ENCODE results near the gene ZDHHC14.
"Not testable (repeated sequence)": the region's sequence is repeated elsewhere in the genome, so short reads cannot be mapped to it uniquely, and the experiment has no call there.

ZDHHC14 gene

DNA sequence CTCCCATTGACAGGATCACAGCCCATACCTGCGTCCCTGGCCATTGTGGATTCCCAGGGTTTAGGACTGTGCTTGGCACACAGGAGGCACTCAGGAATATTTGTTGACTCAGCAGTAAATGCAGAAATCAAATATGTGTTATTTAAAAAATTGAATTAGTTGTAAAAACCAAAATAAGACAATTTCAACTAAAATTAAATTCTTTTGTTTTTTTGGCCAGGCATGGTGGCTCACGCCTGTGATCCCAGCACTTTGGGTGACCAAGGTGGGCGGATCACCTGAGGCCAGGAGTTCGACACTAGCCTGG, 85.3 kb downstream of the ZDHHC14 start:
- no peak for DNase-seq
- Histone ChIP-seq H3K9me3 (no peaks in the 10 kb centered on the region), H3K36me3 (no peaks in the 10 kb centered on the region), H3K27ac (no peak overlapping the region), H3K4me1 (no peaks in the 10 kb centered on the region), H3K4me3 (no peak overlapping the region), H3K27me3 (no peaks in the 10 kb centered on the region)
- TF ChIP-seq CTCF (IDR thresholded peaks at IDR 0.05): no peak
- intact Hi-C loops (cut with DNase I; ENCODE audit: low total_unique reads): no loop called here

- H3K36me3 ChIP-seq; H3K9me3 ChIP-seq; H3K4me3 ChIP-seq; intact Hi-C loops (cut with DNase I; ENCODE audit: low total_unique reads); H3K27me3 ChIP-seq; DNase-seq; H3K27ac ChIP-seq; H3K4me1 ChIP-seq: not testable (repeated sequence)
Observed at GRCh38 chr6:157467339-157467738, 86.3 kb downstream of the ZDHHC14 start.

DNA sequence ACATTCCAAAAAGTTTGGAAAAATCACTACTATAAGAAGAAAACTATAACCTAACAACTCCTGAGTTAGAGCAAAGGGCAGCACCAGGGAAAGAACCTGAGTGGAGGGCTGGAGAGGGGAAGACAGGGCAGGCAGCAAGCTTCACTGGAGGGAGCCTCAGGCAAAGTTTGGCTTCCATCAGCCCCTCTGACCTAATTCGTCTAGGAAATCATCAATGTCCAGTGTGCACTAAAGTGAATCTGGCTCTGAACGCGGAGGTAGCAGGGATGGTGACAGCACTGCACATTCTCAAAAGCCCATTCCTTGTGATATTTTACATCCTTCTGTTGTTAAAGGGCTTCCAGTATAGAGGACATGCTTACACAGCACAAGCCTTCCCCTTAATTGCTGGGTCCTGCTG, 87.1 kb downstream of the ZDHHC14 start:
- TF ChIP-seq CTCF (IDR thresholded peaks at IDR 0.05): no peak
- no peak for DNase-seq
- H3K4me3 ChIP-seq: no peak overlapping the region
- no peaks in the 10 kb centered on the region for H3K36me3 ChIP-seq
- no peak overlapping the region for H3K27ac ChIP-seq
- H3K4me1 ChIP-seq: no peaks in the 10 kb centered on the region
- H3K9me3 ChIP-seq: no peaks in the 10 kb centered on the region
- no peaks in the 10 kb centered on the region for H3K27me3 ChIP-seq
- intact Hi-C loops (cut with DNase I; ENCODE audit: low total_unique reads): no loop called here

DNA sequence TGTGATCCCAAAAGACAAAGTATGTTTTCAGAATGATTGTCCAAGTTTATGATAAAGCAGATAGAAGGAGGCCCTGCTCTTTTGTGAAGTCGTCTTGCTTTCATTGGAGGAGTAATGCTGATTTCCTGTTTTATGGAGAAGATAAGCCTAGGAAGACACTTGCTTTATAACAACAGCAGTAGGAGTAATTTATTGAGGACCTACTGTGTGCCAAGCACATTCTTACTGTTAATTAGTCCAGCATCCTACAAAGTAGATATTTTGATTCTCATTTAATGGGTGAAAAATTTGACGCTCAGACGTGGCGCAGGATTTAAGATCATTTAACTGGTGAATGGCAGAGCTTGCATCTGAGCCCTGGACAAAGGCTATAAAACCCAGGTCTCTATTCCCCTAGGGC, 87.6 kb downstream of the ZDHHC14 start:
- no peak overlapping the region for H3K27ac ChIP-seq
- no peaks in the 10 kb centered on the region for H3K27me3 ChIP-seq
- no peak for DNase-seq
- intact Hi-C loops (cut with DNase I; ENCODE audit: low total_unique reads): no loop called here
- no peaks in the 10 kb centered on the region for H3K4me1 ChIP-seq
- H3K36me3 ChIP-seq: no peaks in the 10 kb centered on the region
- H3K9me3 ChIP-seq: no peaks in the 10 kb centered on the region
- H3K4me3 ChIP-seq: no peak overlapping the region
- TF ChIP-seq CTCF (IDR thresholded peaks at IDR 0.05): no peak

GRCh38 chr6:157469378-157469777, 88.4 kb downstream of the ZDHHC14 start:
- TF ChIP-seq CTCF (IDR thresholded peaks at IDR 0.05): no peak
- Histone ChIP-seq H3K4me3 (no peak overlapping the region), H3K27ac (no peak overlapping the region), H3K9me3 (no peaks in the 10 kb centered on the region), H3K36me3 (no peaks in the 10 kb centered on the region), H3K4me1 (no peaks in the 10 kb centered on the region), H3K27me3 (no peaks in the 10 kb centered on the region)
- DNase-seq: no peak
- intact Hi-C loops (cut with DNase I; ENCODE audit: low total_unique reads): no loop called here

- Histone ChIP-seq H3K36me3 (no peaks in the 10 kb centered on the region), H3K4me1 (no peaks in the 10 kb centered on the region), H3K27ac (no peak overlapping the region), H3K4me3 (no peak overlapping the region), H3K27me3 (no peaks in the 10 kb centered on the region), H3K9me3 (no peaks in the 10 kb centered on the region)
- no peak for TF ChIP-seq CTCF (IDR thresholded peaks at IDR 0.05)
- no peak for DNase-seq
- intact Hi-C loops (cut with DNase I; ENCODE audit: low total_unique reads): no loop called here
Observed at GRCh38 chr6:157471077-157471686, 90.2 kb downstream of the ZDHHC14 start.

Measured in tibial artery (tissue), 4 donors.